H1 (cell line): ENCODE measurements around the gene ADGRF5. TPM values are rescaled to one million over a fixed set of nuclear protein-coding genes. Genes with fewer than 3 reads are reported as not detected.

Experiments used
- EP300 ChIP-seq, 2 experiments: IDR thresholded peaks; 1 replicate in 1 of 2; 2 replicates in 1 of 2; pipeline ENCODE4 v1.6.1; 2011 to 2012; ENCODE audit warnings: low read depth in 2 of 2, low read length in 2 of 2, mild to moderate bottlenecking in 2 of 2, borderline replicate concordance in 1 of 2, inconsistent platforms in 1 of 2, moderate library complexity in 1 of 2
- RFX5 ChIP-seq: IDR thresholded peaks from 2 replicates; pipeline ENCODE4 v1.6.1; 2011; ENCODE audit warnings: low read depth, low read length, improper control_type of control experiment, borderline replicate concordance
- polyA plus RNA-seq, 7 experiments: library from polyadenylated mRNA; depleted of rRNA in 3 of 7; stranded (reverse) in 5 of 7; unstranded in 2 of 7; fragments of >200 nt in 5 of 7; fragments of 200-250 nt in 2 of 7; gene quantifications; 1 replicate in 5 of 7; 2 replicates in 1 of 7; 4 replicates in 1 of 7; pipeline versions ENCODE4 v1.2.1 to v1.2.3, GENCODE V29; 2011 to 2013; ENCODE audit warnings: missing spikeins in 2 of 7, mixed read lengths in 2 of 7
- total RNA-seq: library from RNA; stranded (reverse); fragmentation: NEBNext Ultra II Directional; extraction: Animal tissue kit (Norgen Biotek cat#: 25700); gene quantifications from 2 replicates; pipeline ENCODE4 v1.2.1, GENCODE V29; 2021

ADGRF5 gene
- total and polyA plus RNA-seq, 2 of the 8 experiments (the other 6 are each of a cell fraction or from before 2014, with no cell fraction given), result 0.06 TPM; not detected in 1

- no peak for TF ChIP-seq RFX5
- no peak for TF ChIP-seq EP300 (IDR thresholded peaks at IDR 0.05; ENCODE audit: borderline replicate concordance in 1 of 2, low read depth in 2 of 2, low read length in 2 of 2)
These were observed 40.0 kb upstream of the ADGRF5 start (continued) for GRCh38 chr6:46961711-46962110.
